GM21367 (cell line): ENCODE results near the gene ARHGAP8.

Experiments used
- ATAC-seq: cut with Tn5 transposase; IDR thresholded peaks from one replicate; pipeline ENCODE4 v1.9.1; 2021; ENCODE audit not compliant: unreplicated experiment

ARHGAP8 gene

DNA sequence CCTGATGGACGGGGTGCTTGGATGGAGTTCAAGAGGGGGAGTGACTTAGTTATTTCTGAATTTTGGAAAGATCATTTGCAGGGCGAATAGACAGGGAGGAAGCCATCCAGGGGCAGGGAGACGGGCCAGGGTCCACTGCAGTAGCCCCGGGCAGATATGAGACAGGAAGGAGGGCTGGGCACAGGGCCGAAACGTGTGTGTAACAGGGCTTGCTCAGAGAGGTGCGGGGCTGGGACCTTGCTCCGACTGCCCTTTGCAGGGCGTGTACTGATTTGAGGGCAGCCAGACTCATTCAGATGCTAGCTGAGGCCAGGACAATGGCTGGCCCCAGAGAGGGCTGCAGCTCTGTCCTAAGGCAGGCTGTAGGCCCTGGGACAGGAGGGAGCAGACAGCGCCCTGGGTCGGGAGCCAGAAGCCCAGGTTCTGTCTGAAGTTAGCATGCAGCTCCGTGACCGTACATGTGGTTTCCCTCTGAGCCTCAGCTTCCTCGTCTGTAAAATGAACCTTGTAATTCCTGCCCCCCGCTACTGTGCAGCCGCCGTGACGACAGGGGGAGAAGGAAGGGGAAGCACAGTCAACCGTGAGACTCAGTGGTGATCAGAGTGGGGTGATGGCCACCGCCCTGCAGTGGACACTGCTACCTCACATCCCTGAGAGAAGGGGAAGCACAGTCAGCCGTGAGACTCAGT is 154.0 kb downstream of the ARHGAP8 start:
- ATAC-seq: no peak

DNA sequence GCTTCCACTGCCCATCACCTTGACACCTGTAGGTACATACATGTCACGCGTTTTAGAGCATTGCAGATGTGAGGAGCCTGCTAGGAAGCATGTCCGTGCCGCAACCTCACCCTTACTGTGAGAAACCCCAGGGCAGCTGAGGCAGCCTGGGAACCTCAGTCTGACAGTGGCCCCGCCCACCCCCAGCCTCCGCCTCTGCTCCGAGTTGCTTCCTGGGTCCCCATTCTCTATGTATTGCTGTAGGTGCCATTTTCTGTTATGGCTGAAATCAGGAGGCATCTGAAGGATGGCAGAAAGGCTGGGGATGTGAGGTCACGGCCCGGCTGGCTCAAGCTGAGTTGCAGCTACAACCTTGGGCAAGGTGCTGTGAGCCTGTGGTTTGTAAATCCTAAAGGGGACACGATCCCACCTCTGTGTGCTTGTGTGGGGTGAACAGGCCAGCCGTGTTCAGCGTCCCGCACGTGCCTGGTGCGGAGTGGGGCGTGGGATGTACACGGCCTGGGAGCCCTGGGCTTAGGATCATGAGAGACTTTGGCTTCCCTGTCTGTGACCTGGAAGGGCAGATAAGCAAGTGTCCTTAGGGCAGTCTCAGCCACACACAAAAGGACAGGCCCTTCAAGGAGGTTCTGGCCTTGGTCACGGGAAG is 154.7 kb downstream of the ARHGAP8 start:
- no peak for ATAC-seq

DNA sequence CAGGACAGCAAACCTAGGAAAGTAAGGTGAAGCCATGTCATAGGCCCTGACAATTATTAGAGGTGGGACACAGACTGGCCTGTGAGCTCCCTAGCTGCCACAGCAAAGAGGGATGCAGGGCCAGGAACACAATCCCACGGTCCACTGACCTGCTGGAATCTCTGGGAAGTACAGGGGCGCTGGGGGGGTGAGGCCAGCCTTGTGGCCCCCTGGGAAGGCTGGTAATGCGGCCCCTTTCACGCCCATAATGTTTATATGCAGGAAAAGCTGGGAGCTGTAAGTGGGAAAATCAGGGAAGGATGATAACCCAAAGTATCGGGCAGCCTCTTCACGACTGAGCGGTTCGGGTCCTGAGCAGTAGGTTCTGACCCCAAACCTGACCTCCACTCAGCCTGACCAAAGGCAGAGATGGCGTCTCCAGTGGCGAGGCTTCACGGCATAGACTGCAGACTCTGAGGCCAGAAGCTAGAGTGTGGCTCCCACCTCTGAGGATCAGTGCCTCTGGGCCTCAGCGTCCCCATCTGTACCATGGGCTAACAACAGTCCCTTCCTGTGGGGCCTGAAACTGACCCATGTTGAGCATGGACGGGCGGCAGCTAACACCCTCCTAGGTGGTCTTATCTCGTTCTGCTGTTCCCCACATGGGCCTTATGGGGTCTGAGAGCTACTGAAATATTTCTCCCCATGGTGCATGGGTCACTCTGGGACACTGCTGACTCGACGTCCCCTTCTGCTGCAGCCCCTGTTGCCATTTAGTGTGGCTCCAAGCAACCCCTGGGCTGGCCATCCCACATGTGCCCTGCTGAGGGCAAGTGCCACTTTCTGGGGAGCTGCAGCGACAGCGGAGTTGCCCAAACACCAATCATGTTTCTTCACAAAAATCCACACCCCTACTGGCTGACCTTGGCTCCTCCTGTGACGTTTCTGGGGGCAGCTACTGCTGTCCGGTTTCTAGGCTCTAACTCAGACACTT is 155.7 kb downstream of the ARHGAP8 start:
- ATAC-seq: no peak

DNA sequence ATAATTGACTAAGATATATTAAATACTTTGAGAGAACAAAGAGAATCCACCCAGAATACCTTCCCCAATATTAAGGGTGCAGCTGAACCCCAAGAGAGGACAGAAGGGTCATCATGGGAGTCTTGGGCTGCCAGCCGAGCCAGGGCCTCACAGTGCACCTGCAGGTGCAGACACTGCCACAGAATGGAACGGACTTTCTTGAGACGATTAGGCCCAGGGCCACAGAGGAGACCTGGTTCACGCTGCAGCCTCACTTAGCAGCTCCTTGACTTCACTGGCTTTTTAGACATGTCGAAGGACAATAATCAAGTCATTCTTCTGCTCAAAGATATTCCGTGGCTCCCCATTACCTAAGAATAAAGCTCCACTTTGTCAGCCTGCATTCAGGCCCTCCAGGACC is 156.9 kb downstream of the ARHGAP8 start:
- ATAC-seq: no peak
